ENCODE data around the gene TSTD1.

GRCh38 chr1:161018631-161018930 is 20.2 kb downstream of the TSTD1 start:
- TF ChIP-seq POLR2AphosphoS5 (IDR thresholded peaks at IDR 0.05; ENCODE audit: borderline replicate concordance, low read depth, low read length) (no peak), EZH2 (IDR thresholded peaks at IDR 0.05) (no peak), FOXP2 (optimal IDR thresholded peaks at IDR 0.05; ENCODE audit: control extremely low read depth, extremely low read length, insufficient read depth) (no peak)
